GM08714 (cell line): ENCODE data around the gene DRICH1.
"Not testable (repeated sequence)": the region's sequence is repeated elsewhere in the genome, so short reads cannot be mapped to it uniquely, and the experiment has no call there.

Experiments used
- H3K4me3 ChIP-seq: fragments of 200-500 bp; sonication (Bioruptor generic); 2 replicates; pipeline ENCODE4 v1.5.1; 2014; ENCODE audit warnings: mild to moderate bottlenecking, low read length, inconsistent platforms
- ZNF274 ChIP-seq: IDR thresholded peaks from 2 replicates; pipeline ENCODE4 v1.6.1; 2012; ENCODE audit warnings: mild to moderate bottlenecking, low read depth, low read length

Gene DRICH1

GRCh38 chr22:23626286-23626975 is 5.7 kb downstream of the DRICH1 start:
- H3K4me3 ChIP-seq: no peak overlapping the region
- no peak for TF ChIP-seq ZNF274

- no peak for TF ChIP-seq ZNF274
- H3K4me3 ChIP-seq: no peak overlapping the region
Observed at GRCh38 chr22:23622634-23623033, 9.5 kb downstream of the DRICH1 start.

- not testable (repeated sequence) for H3K4me3 ChIP-seq
Observed at GRCh38 chr22:23621916-23622315, 10.2 kb downstream of the DRICH1 start.

- TF ChIP-seq ZNF274: no peak
- H3K4me3 ChIP-seq: no peak overlapping the region
Observed at GRCh38 chr22:23621082-23621780, 10.9 kb downstream of the DRICH1 start.

GRCh38 chr22:23613193-23613972 is 18.7 kb downstream of the DRICH1 start:
- H3K4me3 ChIP-seq: no peak overlapping the region
- TF ChIP-seq ZNF274: no peak

GRCh38 chr22:23609983-23610781 is 21.9 kb downstream of the DRICH1 start:
- no peak overlapping the region for H3K4me3 ChIP-seq
- no peak for TF ChIP-seq ZNF274

GRCh38 chr22:23608583-23608982 is 23.5 kb downstream of the DRICH1 start:
- no peak for TF ChIP-seq ZNF274

GRCh38 chr22:23606204-23607131 is 25.7 kb downstream of the DRICH1 start:
- no peak overlapping the region for H3K4me3 ChIP-seq
- no peak for TF ChIP-seq ZNF274

More at GRCh38 chr22:23608583-23608982, 23.5 kb downstream of the DRICH1 start:
- H3K4me3 ChIP-seq: no peak overlapping the region

GRCh38 chr22:23604939-23605712 is 27.0 kb downstream of the DRICH1 start:
- no peak overlapping the region for H3K4me3 ChIP-seq
- TF ChIP-seq ZNF274: no peak

- no peak overlapping the region for H3K4me3 ChIP-seq
- TF ChIP-seq ZNF274: no peak
Observed at GRCh38 chr22:23603266-23603665, 28.9 kb downstream of the DRICH1 start.

GRCh38 chr22:23598805-23599518 is 33.2 kb downstream of the DRICH1 start:
- TF ChIP-seq ZNF274: no peak

GRCh38 chr22:23597576-23598268 is 34.4 kb downstream of the DRICH1 start:
- H3K4me3 ChIP-seq: not testable (repeated sequence)

More at GRCh38 chr22:23598805-23599518, 33.2 kb downstream of the DRICH1 start:
- no peak overlapping the region for H3K4me3 ChIP-seq

GRCh38 chr22:23595904-23596303 is 36.2 kb downstream of the DRICH1 start:
- H3K4me3 ChIP-seq: not testable (repeated sequence)
